Muscle layer of duodenum (tissue), 2 donors: ENCODE data around the gene TBC1D22A.

Source experiments
- H3K27ac ChIP-seq: one replicate; pipeline ENCODE4 v1.7.0; 2013; ENCODE audit warnings: mild to moderate bottlenecking, low read length
- H3K27me3 ChIP-seq: one replicate; pipeline ENCODE4 v1.7.0; 2013; ENCODE audit warnings: low read depth, mild to moderate bottlenecking, control low read depth, low read length
- H3K36me3 ChIP-seq, 2 donors: one replicate each; pipeline ENCODE4 v1.7.0; 2013; ENCODE audit warnings: low read length in 2 of 2, control low read depth in 1 of 2, mild to moderate bottlenecking in 1 of 2; ENCODE audit not compliant: insufficient read depth in 2 of 2, control insufficient read depth in 1 of 2
- H3K4me1 ChIP-seq, 2 donors: one replicate each; pipeline ENCODE4 v1.7.0; 2013; ENCODE audit warnings: low read length in 2 of 2, mild to moderate bottlenecking in 2 of 2, control low read depth in 1 of 2, moderate library complexity in 1 of 2; ENCODE audit not compliant: insufficient read depth in 2 of 2, control insufficient read depth in 1 of 2
- H3K4me3 ChIP-seq, 2 donors: one replicate each; pipeline ENCODE4 v1.7.0; 2013; ENCODE audit warnings: low read length in 2 of 2, low read depth in 1 of 2, mild to moderate bottlenecking in 1 of 2
- H3K9me3 ChIP-seq, 2 donors: one replicate each; pipeline ENCODE4 v1.7.0; 2013; ENCODE audit warnings: low read length in 2 of 2, control low read depth in 1 of 2, mild to moderate bottlenecking in 1 of 2; ENCODE audit not compliant: control insufficient read depth in 1 of 2
- donor health status: healthy.

Gene TBC1D22A

DNA sequence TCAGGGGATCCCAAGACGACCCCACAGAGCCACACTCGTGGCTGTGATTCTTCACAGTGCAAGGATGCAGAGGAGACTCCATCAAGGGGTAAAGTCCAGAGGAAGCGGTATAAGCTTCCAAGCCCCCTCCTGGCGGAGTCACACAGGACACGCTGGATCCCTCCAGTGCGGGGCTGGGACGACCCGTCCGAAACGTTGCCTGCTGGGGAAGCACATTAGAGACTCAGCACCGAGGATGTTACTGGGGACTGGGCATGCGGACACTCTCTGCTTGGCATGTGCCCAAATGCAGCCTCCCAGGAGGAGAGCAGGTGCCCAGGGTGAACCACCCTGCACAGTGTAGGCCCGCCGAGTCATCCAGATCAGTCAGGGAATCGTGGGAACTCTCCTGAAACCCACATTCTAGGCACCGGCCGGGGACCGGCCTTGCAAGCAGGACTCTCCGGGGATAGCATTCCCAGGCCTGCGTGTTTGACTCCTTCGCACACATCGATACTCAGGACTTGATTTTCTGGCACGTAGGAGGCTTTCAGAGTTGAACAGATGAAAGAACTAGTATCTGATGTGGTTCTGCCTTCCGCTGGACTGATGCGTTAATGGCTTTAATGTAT is 229.8 kb downstream of the TBC1D22A start:
- H3K4me1 ChIP-seq = peaks cover 0 to 3% of the 10 kb centered on the region in 2 donors
- H3K27me3 ChIP-seq = no peaks in the 10 kb centered on the region
- H3K9me3 ChIP-seq = no peaks in the 10 kb centered on the region
- H3K4me3 ChIP-seq = no peak overlapping the region
- peaks cover 4 to 15% of the 10 kb centered on the region in 2 donors for H3K36me3 ChIP-seq
- no peak overlapping the region for H3K27ac ChIP-seq

GRCh38 chr22:46993633-46994032 is 231.2 kb downstream of the TBC1D22A start:
- Histone ChIP-seq H3K9me3 (no peaks in the 10 kb centered on the region), H3K36me3 (peaks cover 9 to 15% of the 10 kb centered on the region in 2 donors), H3K4me3 (no peak overlapping the region), H3K4me1 (peaks cover 0 to 3% of the 10 kb centered on the region in 2 donors), H3K27ac (no peak overlapping the region), H3K27me3 (no peaks in the 10 kb centered on the region)

DNA sequence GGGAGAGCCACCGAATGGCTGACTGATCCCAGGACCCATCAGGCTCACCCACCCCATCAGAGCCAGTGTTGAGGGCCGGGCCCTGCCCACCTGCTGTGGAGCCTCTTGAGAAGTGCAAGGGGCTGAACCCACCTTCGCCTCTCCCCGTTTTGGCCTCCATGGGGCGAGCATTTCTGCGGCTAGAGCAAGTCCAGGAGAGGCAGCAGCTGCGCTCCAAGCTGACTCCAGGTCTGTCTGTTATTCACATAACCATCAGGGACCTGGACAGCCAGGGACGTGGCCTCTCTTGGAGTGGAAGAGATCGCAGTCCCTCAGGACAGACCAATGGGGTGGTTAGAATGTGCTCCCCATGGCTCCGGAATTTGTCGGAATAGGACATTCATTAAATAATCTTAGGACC is 231.8 kb downstream of the TBC1D22A start:
- peaks cover 0 to 3% of the 10 kb centered on the region in 2 donors for H3K4me1 ChIP-seq
- H3K27me3 ChIP-seq = no peaks in the 10 kb centered on the region
- no peaks in the 10 kb centered on the region for H3K9me3 ChIP-seq
- no peak overlapping the region for H3K27ac ChIP-seq
- H3K4me3 ChIP-seq = no peak overlapping the region
- peaks cover 14 to 15% of the 10 kb centered on the region in 2 donors for H3K36me3 ChIP-seq

- Histone ChIP-seq H3K27me3 (no peaks in the 10 kb centered on the region), H3K9me3 (no peaks in the 10 kb centered on the region), H3K4me1 (peaks cover 0 to 3% of the 10 kb centered on the region in 2 donors), H3K4me3 (no peak overlapping the region), H3K36me3 (peaks cover 15% of the 10 kb centered on the region in 2 donors), H3K27ac (no peak overlapping the region)
These were observed 232.5 kb downstream of the TBC1D22A start for GRCh38 chr22:46994983-46995382.

- Histone ChIP-seq H3K27me3 (no peaks in the 10 kb centered on the region), H3K4me1 (peaks cover 0 to 3% of the 10 kb centered on the region in 2 donors), H3K36me3 (peaks cover 15 to 19% of the 10 kb centered on the region in 2 donors), H3K27ac (no peak overlapping the region), H3K9me3 (no peaks in the 10 kb centered on the region), H3K4me3 (no peak overlapping the region)
These were observed 233.3 kb downstream of the TBC1D22A start for GRCh38 chr22:46995501-46996360.

GRCh38 chr22:46996595-46997310 is 234.3 kb downstream of the TBC1D22A start:
- Histone ChIP-seq H3K27me3 (no peaks in the 10 kb centered on the region), H3K36me3 (peaks cover 7 to 15% of the 10 kb centered on the region in 2 donors), H3K4me1 (peaks cover 0 to 3% of the 10 kb centered on the region in 2 donors), H3K9me3 (no peaks in the 10 kb centered on the region), H3K27ac (no peak overlapping the region), H3K4me3 (no peak overlapping the region)

DNA sequence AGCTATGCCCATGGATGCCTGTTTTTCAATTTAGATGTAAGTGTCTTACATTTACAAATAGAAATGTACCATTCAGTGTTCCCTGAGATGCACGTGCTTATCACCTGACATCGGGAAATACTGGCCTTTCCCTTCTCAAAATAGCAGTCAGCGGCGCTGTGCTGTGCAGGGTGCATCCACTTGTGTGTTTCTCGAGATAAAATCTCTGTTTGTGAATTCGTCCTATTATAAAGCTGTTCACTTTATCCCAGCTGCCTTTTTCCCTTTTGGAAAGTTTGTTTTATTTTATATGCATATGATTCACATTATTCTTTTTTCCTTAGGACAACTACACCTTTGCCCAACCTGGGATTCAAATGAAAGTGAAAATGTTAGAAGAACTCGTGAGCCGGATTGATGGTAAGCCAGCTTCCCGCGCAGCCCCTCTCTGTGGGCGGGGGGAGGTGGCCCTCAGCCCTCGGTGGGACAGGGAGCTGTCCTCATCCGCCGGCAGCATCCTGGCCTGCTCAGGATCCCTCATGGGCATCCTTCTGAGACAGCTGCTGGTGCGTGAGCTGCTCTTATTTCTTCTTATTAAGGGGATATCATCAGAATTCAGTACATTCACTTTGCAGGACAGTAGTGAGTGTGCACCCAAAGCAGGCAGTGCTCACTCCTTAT is 235.0 kb downstream of the TBC1D22A start:
- peaks cover under 1 to 15% of the 10 kb centered on the region in 2 donors for H3K36me3 ChIP-seq
- H3K4me3 ChIP-seq = no peak overlapping the region
- H3K27ac ChIP-seq = no peak overlapping the region
- H3K27me3 ChIP-seq = no peaks in the 10 kb centered on the region
- H3K9me3 ChIP-seq = no peaks in the 10 kb centered on the region
- peaks cover 0 to 3% of the 10 kb centered on the region in 2 donors for H3K4me1 ChIP-seq

DNA sequence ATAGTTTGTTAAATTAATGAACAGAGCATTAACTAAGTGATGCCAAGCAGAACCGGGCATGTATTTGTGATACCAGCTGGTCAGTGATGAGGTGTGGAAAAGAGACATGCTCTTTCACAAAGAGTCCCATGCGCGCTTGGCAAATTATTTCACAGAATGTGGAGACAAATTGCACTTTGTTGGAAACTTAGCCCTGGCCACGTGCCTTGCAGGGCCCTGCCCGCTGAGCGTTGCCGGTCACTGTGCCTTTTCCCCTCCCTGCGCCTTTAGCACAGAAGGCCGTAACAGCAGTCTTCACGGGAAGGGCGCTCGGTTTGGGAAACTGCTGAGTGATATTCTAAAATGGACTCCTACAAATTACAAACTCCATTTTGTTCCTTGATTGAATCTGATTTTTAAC is 235.9 kb downstream of the TBC1D22A start:
- no peak overlapping the region for H3K4me3 ChIP-seq
- H3K27ac ChIP-seq = no peak overlapping the region
- peaks cover 0 to 15% of the 10 kb centered on the region in 2 donors for H3K36me3 ChIP-seq
- no peaks in the 10 kb centered on the region for H3K27me3 ChIP-seq
- peaks cover 0 to 3% of the 10 kb centered on the region in 2 donors for H3K4me1 ChIP-seq
- H3K9me3 ChIP-seq = no peaks in the 10 kb centered on the region

- Histone ChIP-seq H3K4me1 (no peaks in the 10 kb centered on the region), H3K9me3 (no peaks in the 10 kb centered on the region), H3K27ac (no peak overlapping the region), H3K4me3 (no peak overlapping the region), H3K36me3 (peaks cover 0 to 15% of the 10 kb centered on the region in 2 donors), H3K27me3 (no peaks in the 10 kb centered on the region)
These were observed 237.8 kb downstream of the TBC1D22A start for GRCh38 chr22:47000256-47000655.

DNA sequence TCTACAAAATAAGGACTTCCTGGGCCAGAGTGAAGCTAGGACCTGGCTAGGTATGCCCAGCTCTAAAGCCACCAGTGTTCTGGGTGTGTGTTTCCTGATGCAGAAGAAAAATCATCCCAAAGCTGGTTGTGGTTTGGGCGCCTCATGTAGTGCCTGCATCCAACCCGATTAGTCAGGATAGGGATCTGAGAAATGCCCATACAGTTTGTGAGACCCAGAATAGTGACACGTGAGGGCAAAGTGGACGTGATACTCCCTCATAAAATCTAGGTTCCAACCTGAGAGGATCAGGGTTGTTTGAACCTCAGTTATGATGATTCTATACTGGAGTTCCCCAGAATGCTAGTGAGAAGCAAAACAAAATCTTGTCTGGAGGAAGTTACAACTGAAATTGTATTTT is 238.4 kb downstream of the TBC1D22A start:
- Histone ChIP-seq H3K27ac (no peak overlapping the region), H3K36me3 (peaks cover 0 to 15% of the 10 kb centered on the region in 2 donors), H3K4me3 (no peak overlapping the region), H3K27me3 (no peaks in the 10 kb centered on the region), H3K9me3 (no peaks in the 10 kb centered on the region), H3K4me1 (no peaks in the 10 kb centered on the region)

- no peaks in the 10 kb centered on the region for H3K9me3 ChIP-seq
- no peaks in the 10 kb centered on the region for H3K4me1 ChIP-seq
- peaks cover 0 to 15% of the 10 kb centered on the region in 2 donors for H3K36me3 ChIP-seq
- no peak overlapping the region for H3K27ac ChIP-seq
- no peaks in the 10 kb centered on the region for H3K27me3 ChIP-seq
- H3K4me3 ChIP-seq = no peak overlapping the region
These were observed 238.8 kb downstream of the TBC1D22A start for GRCh38 chr22:47001288-47001687.
